Spleen (tissue), 11 donors: Measurements from ENCODE around the gene RAG2. TPM values are rescaled to one million over a fixed set of nuclear protein-coding genes. Genes with fewer than 3 reads are reported as not detected.

Experiments used
- DNase-seq: peaks from one replicate; pipeline ENCODE4 v3.0.0-alpha.2; 2020
- H3K27ac ChIP-seq, 8 donors: fragments of 200-600 bp; sonication (generic) in 7 of 8; 1 replicate in 4 of 8; 2 replicates in 4 of 8; pipeline versions ENCODE4 v1.5.0 to v1.8.0; 2016 to 2021; ENCODE audit warnings: inconsistent platforms in 4 of 8, mild to moderate bottlenecking in 4 of 8, moderate library complexity in 1 of 8
- H3K27me3 ChIP-seq, 7 donors: fragments of 200-600 bp; sonication (generic) in 6 of 7; replicated peaks in 1 of 7; 1 replicate in 4 of 7; 2 replicates in 3 of 7; pipeline versions ENCODE4 v1.5.0 to v1.8.0; 2016 to 2021; ENCODE audit warnings: inconsistent platforms in 3 of 7, mild to moderate bottlenecking in 1 of 7
- H3K36me3 ChIP-seq, 6 donors: fragments of 200-600 bp; sonication (generic) in 5 of 6; 1 replicate in 4 of 6; 2 replicates in 2 of 6; pipeline versions ENCODE4 v1.5.0 to v1.8.0; 2016 to 2021; ENCODE audit warnings: inconsistent platforms in 2 of 6
- H3K4me1 ChIP-seq, 6 donors: fragments of 200-600 bp; sonication (generic) in 5 of 6; 1 replicate in 3 of 6; 2 replicates in 3 of 6; pipeline versions ENCODE4 v1.5.0 to v1.8.0; 2016 to 2021; ENCODE audit warnings: inconsistent platforms in 3 of 6
- H3K4me3 ChIP-seq, 8 donors: fragments of 200-600 bp; sonication (generic) in 7 of 8; 1 replicate in 4 of 8; 2 replicates in 4 of 8; pipeline versions ENCODE4 v1.5.0 to v1.8.0; 2016 to 2021; ENCODE audit warnings: inconsistent platforms in 4 of 8, mild to moderate bottlenecking in 4 of 8, moderate library complexity in 2 of 8
- H3K9me3 ChIP-seq, 8 donors: fragments of 200-600 bp; sonication (generic) in 7 of 8; 1 replicate in 4 of 8; 2 replicates in 4 of 8; pipeline versions ENCODE4 v1.5.0 to v1.8.0; 2016 to 2021; ENCODE audit warnings: inconsistent platforms in 4 of 8
- POLR2A ChIP-seq, 3 donors: fragments of 450-650 bp; IDR thresholded peaks; one replicate each; pipeline ENCODE4 v1.5.1; 2017; ENCODE audit warnings: antibody characterized with exemption in 3 of 3, mild to moderate bottlenecking in 1 of 3
- POLR2AphosphoS5 ChIP-seq, 3 donors: sonication (generic); formaldehyde crosslinking; IDR thresholded peaks; one replicate each; pipeline ENCODE4 v1.5.1; 2017; ENCODE audit warnings: antibody characterized with exemption in 3 of 3
- WGBS, 5 donors: extraction: QIAGEN DNeasy Blood & Tissue Kit in 3 of 5; methylation state at CpG; one replicate each; pipeline versions ENCODE4 v1.1.5 to v1.1.7; 2013 to 2018; 5-methylcytosine and 5-hydroxymethylcytosine counted together
- intact Hi-C: fragments of 100-400 bp; cut with DNase I; formaldehyde crosslinking; loops from one replicate; pipeline ENCODE4 v1.15.0; 2023; ENCODE audit warnings: low total_unique reads
- polyA plus RNA-seq, 3 donors: library from polyadenylated mRNA; stranded (reverse); fragments of 200-250 nt; gene quantifications; one replicate each; pipeline ENCODE4 v1.2.1, GENCODE V29; 2013
- total RNA-seq, 7 donors: library from RNA; depleted of rRNA in 3 of 7; stranded (reverse); fragments of >200 nt in 3 of 7; fragmentation: NEBNext Ultra II Directional in 4 of 7; extraction: Animal tissue kit (Norgen Biotek cat#: 25700) in 4 of 7; gene quantifications; one replicate each; pipeline versions ENCODE4 v1.1.0 to v1.2.1, GENCODE V29; 2016 to 2021
- TF ChIP-seq, protein P1 (sequence below), 11 experiments: fragments of 200-600 bp in 7 of 11; fragments of 450-650 bp in 4 of 11; sonication (generic) in 4 of 11; IDR thresholded peaks in 8 of 11; conservative IDR thresholded peaks in 3 of 11; 1 replicate in 7 of 11; 2 replicates in 4 of 11; pipeline versions ENCODE4 v1.4.0 to v1.8.0; 2016 to 2021; ENCODE audit warnings: antibody characterized with exemption in 11 of 11, inconsistent platforms in 4 of 11, mild to moderate bottlenecking in 1 of 11
- donor health status: healthy with polysubstance abuse.
- donor health status: DM: no; HTN: no; CAD: no; lungs with moderate emphysema.
- donor health status: DM: no; HTN: no; CAD: no.
- donor health status: Bipolar disorder and iron deficiency.
- donor health status: healthy.
- donor health status: DM: no; HTN: no; CAD: no.
- donor health status: DM: yes; HTN: yes; CAD: no.

Gene RAG2
- total and polyA plus RNA-seq, 10 donors = not detected

DNA sequence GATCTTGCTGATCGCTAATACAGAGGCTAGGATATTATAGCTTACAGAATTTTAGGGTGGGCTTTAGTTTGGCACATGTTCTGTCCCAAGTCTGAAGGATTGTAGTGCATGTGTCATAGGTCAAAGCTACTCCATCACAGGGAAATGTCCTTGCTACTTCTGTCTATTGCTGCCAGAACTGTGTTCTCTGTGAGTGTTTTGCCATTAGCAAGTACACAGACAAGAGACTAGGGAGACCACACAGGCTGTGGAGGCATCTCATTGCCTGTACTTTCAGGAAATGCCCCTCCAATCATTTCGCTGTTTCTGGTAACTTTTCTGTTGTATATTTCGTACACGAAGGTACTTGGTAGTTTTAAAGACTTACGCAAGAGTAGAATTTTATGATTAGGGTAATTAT, 25.5 kb upstream of the RAG2 start:
- no peak for DNase-seq
- Histone ChIP-seq H3K4me3 (no peak overlapping the region), H3K36me3 (no peaks in the 10 kb centered on the region), H3K4me1 (peaks cover 0 to 18% (median 9%) of the 10 kb centered on the region in 6 donors), H3K9me3 (no peaks in the 10 kb centered on the region), H3K27ac (no peak overlapping the region), H3K27me3 (no peaks in the 10 kb centered on the region)
- TF ChIP-seq POLR2A (IDR thresholded peaks at IDR 0.05) (no peak), POLR2AphosphoS5 (IDR thresholded peaks at IDR 0.05) (no peak)
- TF ChIP-seq, protein P1, sequence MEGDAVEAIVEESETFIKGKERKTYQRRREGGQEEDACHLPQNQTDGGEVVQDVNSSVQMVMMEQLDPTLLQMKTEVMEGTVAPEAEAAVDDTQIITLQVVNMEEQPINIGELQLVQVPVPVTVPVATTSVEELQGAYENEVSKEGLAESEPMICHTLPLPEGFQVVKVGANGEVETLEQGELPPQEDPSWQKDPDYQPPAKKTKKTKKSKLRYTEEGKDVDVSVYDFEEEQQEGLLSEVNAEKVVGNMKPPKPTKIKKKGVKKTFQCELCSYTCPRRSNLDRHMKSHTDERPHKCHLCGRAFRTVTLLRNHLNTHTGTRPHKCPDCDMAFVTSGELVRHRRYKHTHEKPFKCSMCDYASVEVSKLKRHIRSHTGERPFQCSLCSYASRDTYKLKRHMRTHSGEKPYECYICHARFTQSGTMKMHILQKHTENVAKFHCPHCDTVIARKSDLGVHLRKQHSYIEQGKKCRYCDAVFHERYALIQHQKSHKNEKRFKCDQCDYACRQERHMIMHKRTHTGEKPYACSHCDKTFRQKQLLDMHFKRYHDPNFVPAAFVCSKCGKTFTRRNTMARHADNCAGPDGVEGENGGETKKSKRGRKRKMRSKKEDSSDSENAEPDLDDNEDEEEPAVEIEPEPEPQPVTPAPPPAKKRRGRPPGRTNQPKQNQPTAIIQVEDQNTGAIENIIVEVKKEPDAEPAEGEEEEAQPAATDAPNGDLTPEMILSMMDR (IDR thresholded peaks at IDR 0.05 in 8 of 11, conservative IDR thresholded peaks at IDR 0.05 in 3 of 11) = no peak
- intact Hi-C loops = no loop called here
- 68 to 92% (median 85%) methylated on average over 5 of the region's 5 CpGs for WGBS, 5 donors

DNA sequence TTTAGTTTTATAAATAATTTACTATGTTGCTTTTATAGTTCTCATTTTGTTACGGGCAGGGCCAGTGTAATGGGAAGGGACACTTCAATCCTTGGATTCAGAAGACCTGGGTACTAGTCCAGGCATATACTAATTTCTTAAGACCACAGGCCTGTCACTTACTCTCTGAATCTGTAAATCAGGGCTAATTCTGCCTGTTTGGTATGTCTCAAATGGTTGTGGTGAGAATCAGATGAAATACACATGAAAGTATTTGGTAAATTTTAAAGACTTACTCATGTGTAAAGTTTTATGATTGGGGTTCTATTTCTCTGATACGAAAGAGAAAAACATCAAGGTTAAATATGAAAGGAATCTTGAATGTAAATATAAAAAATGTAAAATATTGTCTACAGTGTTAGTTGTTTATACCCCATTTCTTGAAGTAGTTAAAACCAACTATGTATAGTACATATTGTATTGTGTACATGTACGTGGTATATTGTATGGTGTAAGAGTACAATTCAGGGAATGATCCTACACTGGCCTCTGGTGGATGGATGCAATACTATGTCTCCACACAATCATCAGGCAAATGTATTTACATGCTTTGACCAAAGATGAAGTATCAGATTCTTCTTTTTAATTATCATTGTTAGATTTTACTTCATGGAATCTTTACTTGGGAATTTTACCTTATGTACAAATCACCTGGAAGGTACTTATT, 24.5 kb upstream of the RAG2 start:
- Histone ChIP-seq H3K27ac (no peak overlapping the region), H3K4me1 (peaks cover 0 to 18% (median 9%) of the 10 kb centered on the region in 6 donors), H3K36me3 (no peaks in the 10 kb centered on the region), H3K27me3 (no peaks in the 10 kb centered on the region), H3K9me3 (no peaks in the 10 kb centered on the region), H3K4me3 (no peak overlapping the region)
- intact Hi-C loops = no loop called here
- DNase-seq = no peak
- 57 to 74% (median 68%) methylated on average over 3 of the region's 3 CpGs for WGBS, 5 donors
- TF ChIP-seq POLR2AphosphoS5 (IDR thresholded peaks at IDR 0.05) = no peak
- no peak for TF ChIP-seq POLR2A (IDR thresholded peaks at IDR 0.05)
- TF ChIP-seq, protein P1 (IDR thresholded peaks at IDR 0.05 in 8 of 11, conservative IDR thresholded peaks at IDR 0.05 in 3 of 11) = peak in 2 of 11 experiments; percentile 10 to 20

DNA sequence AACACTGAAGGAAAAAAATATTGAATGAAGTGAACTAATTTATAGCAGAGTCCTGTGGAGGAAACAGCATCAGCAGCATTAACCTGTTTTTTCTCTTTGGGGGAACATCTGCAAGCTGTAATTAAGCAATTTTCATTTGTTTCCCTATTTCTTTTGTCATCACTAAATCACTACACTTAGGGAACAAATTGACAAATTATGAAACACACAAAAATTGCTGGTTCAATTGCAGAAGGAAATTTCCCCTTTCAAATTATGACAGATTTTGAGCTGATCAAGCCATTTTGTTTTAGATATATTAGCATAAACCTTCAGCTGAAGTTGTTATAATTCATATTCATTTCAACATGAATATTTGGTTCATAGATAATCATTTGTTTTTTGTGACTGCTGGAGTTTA, 22.2 kb upstream of the RAG2 start:
- no peak for DNase-seq
- H3K9me3 ChIP-seq = no peaks in the 10 kb centered on the region
- intact Hi-C loops = no loop called here
- TF ChIP-seq POLR2A (IDR thresholded peaks at IDR 0.05) (no peak), POLR2AphosphoS5 (IDR thresholded peaks at IDR 0.05) (no peak)
- TF ChIP-seq, protein P1 (IDR thresholded peaks at IDR 0.05 in 8 of 11, conservative IDR thresholded peaks at IDR 0.05 in 3 of 11) = no peak
- no peak overlapping the region for H3K4me3 ChIP-seq
- no peak overlapping the region for H3K27ac ChIP-seq
- no peaks in the 10 kb centered on the region for H3K36me3 ChIP-seq
- peaks cover 0 to 18% (median 9%) of the 10 kb centered on the region in 6 donors for H3K4me1 ChIP-seq
- no peaks in the 10 kb centered on the region for H3K27me3 ChIP-seq

DNA sequence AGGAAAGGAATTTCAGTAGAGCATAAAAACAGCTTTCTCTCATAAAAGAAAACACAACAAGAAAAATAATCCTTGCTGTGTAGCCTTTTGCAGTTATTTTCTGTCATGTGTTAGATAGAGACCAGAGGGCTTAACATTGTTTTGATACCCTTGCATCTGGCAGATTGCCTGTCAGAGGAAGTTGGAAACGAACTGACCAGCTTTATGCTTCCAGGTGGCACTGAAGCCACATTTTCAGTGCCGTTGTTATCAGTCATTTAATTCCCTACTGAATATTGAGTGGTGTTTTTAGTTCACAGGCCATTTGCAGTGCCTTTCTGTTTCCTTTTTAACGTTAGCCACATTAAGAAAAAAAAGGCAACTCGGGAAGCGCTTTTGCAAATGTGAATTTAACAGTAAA, 21.5 kb upstream of the RAG2 start:
- no peak overlapping the region for H3K4me3 ChIP-seq
- H3K36me3 ChIP-seq = no peaks in the 10 kb centered on the region
- no peaks in the 10 kb centered on the region for H3K27me3 ChIP-seq
- H3K4me1 ChIP-seq = peaks cover 0 to 18% (median 9%) of the 10 kb centered on the region in 6 donors
- no peak for DNase-seq
- 5 to 21% (median 16%) methylated on average over 5 of the region's 5 CpGs for WGBS, 5 donors
- no peak overlapping the region for H3K27ac ChIP-seq
- no peak for TF ChIP-seq POLR2A (IDR thresholded peaks at IDR 0.05)
- TF ChIP-seq, protein P1 (IDR thresholded peaks at IDR 0.05 in 8 of 11, conservative IDR thresholded peaks at IDR 0.05 in 3 of 11) = no peak
- TF ChIP-seq POLR2AphosphoS5 (IDR thresholded peaks at IDR 0.05) = no peak
- intact Hi-C loops = no loop called here
- no peaks in the 10 kb centered on the region for H3K9me3 ChIP-seq
